NCI-H128 (cell line): ENCODE measurements around the gene FUCA2.

ENCODE experiments used
- DNase-seq: peaks from one replicate; lab custom pipeline; 2025; ENCODE audit not compliant: unreplicated experiment; lab: John Stamatoyannopoulos, UW

Gene FUCA2

GRCh38 chr6:143510991-143511891 lies at the start of gene FUCA2:
FUCA2 (minus strand) TSS chr6:143511720; CDS start chr6:143511634, 86 bp downstream.
- no peak for DNase-seq

GRCh38 chr6:143561105-143561704 lies 49.7 kb upstream of the FUCA2 start:
- DNase-seq = no peak

- DNase-seq = no peak
Observed at GRCh38 chr6:143559051-143559660, 47.6 kb upstream of the FUCA2 start.

- DNase-seq = no peak
Observed at GRCh38 chr6:143556529-143556928, 45.0 kb upstream of the FUCA2 start.

GRCh38 chr6:143555582-143555981 lies 44.1 kb upstream of the FUCA2 start:
- DNase-seq = no peak

GRCh38 chr6:143555071-143555492 lies 43.6 kb upstream of the FUCA2 start:
- no peak for DNase-seq

- DNase-seq = no peak
Observed at GRCh38 chr6:143553337-143553736, 41.8 kb upstream of the FUCA2 start.

GRCh38 chr6:143549949-143550268 lies 38.4 kb upstream of the FUCA2 start:
- no peak for DNase-seq

- no peak for DNase-seq
Observed at GRCh38 chr6:143549221-143549948, 37.9 kb upstream of the FUCA2 start.

GRCh38 chr6:143546599-143546998 lies 35.1 kb upstream of the FUCA2 start:
- DNase-seq = no peak

GRCh38 chr6:143545976-143546547 lies 34.5 kb upstream of the FUCA2 start:
- DNase-seq = no peak

- DNase-seq = no peak
Observed at GRCh38 chr6:143545165-143545564, 33.6 kb upstream of the FUCA2 start.

- DNase-seq = no peak
Observed at GRCh38 chr6:143544011-143544696, 32.6 kb upstream of the FUCA2 start.

GRCh38 chr6:143543435-143543834 lies 31.9 kb upstream of the FUCA2 start:
- no peak for DNase-seq

- no peak for DNase-seq
Observed at GRCh38 chr6:143542888-143543287, 31.4 kb upstream of the FUCA2 start.

GRCh38 chr6:143540192-143540591 lies 28.7 kb upstream of the FUCA2 start:
- no peak for DNase-seq

GRCh38 chr6:143539734-143540133 lies 28.2 kb upstream of the FUCA2 start:
- no peak for DNase-seq

- no peak for DNase-seq
Observed at GRCh38 chr6:143539106-143539505, 27.6 kb upstream of the FUCA2 start.

- DNase-seq = no peak
Observed at GRCh38 chr6:143538374-143538773, 26.9 kb upstream of the FUCA2 start.

- no peak for DNase-seq
Observed at GRCh38 chr6:143536866-143537691, 25.6 kb upstream of the FUCA2 start.
